AML-193 (cell line): ENCODE results near the gene SCN2A.
A peak's percentile ranks its signal among the peaks of the same experiment; 100 is the strongest.
"Not testable (repeated sequence)": the region's sequence is repeated elsewhere in the genome, so short reads cannot be mapped to it uniquely, and the experiment has no call there.

Experiments used
- DNase-seq, 2 experiments: peaks; one replicate each; lab custom pipeline; 2025; lab: John Stamatoyannopoulos, UW

The SCN2A gene

GRCh38 chr2:165253178-165253577 is 14.0 kb downstream of the SCN2A start:
- no peak for DNase-seq

- no peak for DNase-seq
Measured at GRCh38 chr2:165256618-165257017, 17.4 kb downstream of the SCN2A start.

- not testable (repeated sequence) for DNase-seq
Measured at GRCh38 chr2:165260347-165260746, 21.1 kb downstream of the SCN2A start.

- no peak for DNase-seq
Measured at GRCh38 chr2:165268754-165269153, 29.5 kb downstream of the SCN2A start.

- DNase-seq: no peak
Measured at GRCh38 chr2:165273176-165273575, 34.0 kb downstream of the SCN2A start.

GRCh38 chr2:165274698-165275097 is 35.5 kb downstream of the SCN2A start:
- DNase-seq: no peak

GRCh38 chr2:165275932-165276331 is 36.7 kb downstream of the SCN2A start:
- no peak for DNase-seq

GRCh38 chr2:165277295-165277694 is 38.1 kb downstream of the SCN2A start:
- no peak for DNase-seq

GRCh38 chr2:165277860-165278656 is 38.8 kb downstream of the SCN2A start:
- no peak for DNase-seq

GRCh38 chr2:165280356-165280755 is 41.1 kb downstream of the SCN2A start:
- DNase-seq: no peak

GRCh38 chr2:165281387-165281786 is 42.2 kb downstream of the SCN2A start:
- no peak for DNase-seq

GRCh38 chr2:165283342-165283741 is 44.1 kb downstream of the SCN2A start:
- no peak for DNase-seq

GRCh38 chr2:165287094-165287778 is 48.0 kb downstream of the SCN2A start:
- no peak for DNase-seq

- DNase-seq: no peak
Measured at GRCh38 chr2:165289069-165289468, 49.9 kb downstream of the SCN2A start.

- DNase-seq: peak; percentile 73 to 79
Measured at GRCh38 chr2:165293440-165294420, 54.5 kb downstream of the SCN2A start.

- no peak for DNase-seq
Measured at GRCh38 chr2:165294912-165295311, 55.7 kb downstream of the SCN2A start.

GRCh38 chr2:165295643-165296042 is 56.4 kb downstream of the SCN2A start:
- DNase-seq: no peak

- DNase-seq: no peak
Measured at GRCh38 chr2:165305391-165306096, 66.3 kb downstream of the SCN2A start.

- DNase-seq: no peak
Measured at GRCh38 chr2:165307317-165307716, 68.1 kb downstream of the SCN2A start.

GRCh38 chr2:165311949-165312348 is 72.7 kb downstream of the SCN2A start:
- no peak for DNase-seq

- DNase-seq: no peak
Measured at GRCh38 chr2:165312999-165313398, 73.8 kb downstream of the SCN2A start.

GRCh38 chr2:165313509-165313908 is 74.3 kb downstream of the SCN2A start:
- no peak for DNase-seq
